Measurements from ENCODE around the gene C19orf33.

Gene C19orf33

GRCh38 chr19:38323291-38323690 lies 19.2 kb downstream of the C19orf33 start:
- TF ChIP-seq FOXP2 (optimal IDR thresholded peaks at IDR 0.05; ENCODE audit: borderline replicate concordance, extremely low read depth, extremely low read length, insufficient read depth) (no peak), REST (IDR thresholded peaks at IDR 0.05; ENCODE audit: insufficient read depth in 1 of 2, low read depth in 2 of 2, low read length in 2 of 2) (no peak), TAF1 (IDR thresholded peaks at IDR 0.05; ENCODE audit: borderline replicate concordance, insufficient read depth, low read length) (no peak), POLR2AphosphoS5 (IDR thresholded peaks at IDR 0.05; ENCODE audit: low read depth, low read length) (no peak), SIN3A (IDR thresholded peaks at IDR 0.05; ENCODE audit: borderline replicate concordance, insufficient read depth, low read length) (no peak)

- TF ChIP-seq FOXP2 (optimal IDR thresholded peaks at IDR 0.05; ENCODE audit: borderline replicate concordance, extremely low read depth, extremely low read length, insufficient read depth) (no peak), POLR2AphosphoS5 (IDR thresholded peaks at IDR 0.05; ENCODE audit: low read depth, low read length) (no peak), REST (IDR thresholded peaks at IDR 0.05; ENCODE audit: insufficient read depth in 1 of 2, low read depth in 2 of 2, low read length in 2 of 2) (no peak), TAF1 (IDR thresholded peaks at IDR 0.05; ENCODE audit: borderline replicate concordance, insufficient read depth, low read length) (no peak), SIN3A (IDR thresholded peaks at IDR 0.05; ENCODE audit: borderline replicate concordance, insufficient read depth, low read length) (no peak)
These were observed 20.4 kb downstream of the C19orf33 start for GRCh38 chr19:38324431-38324830.

GRCh38 chr19:38326591-38326990 lies 22.5 kb downstream of the C19orf33 start:
- no peak for TF ChIP-seq POLR2AphosphoS5 (IDR thresholded peaks at IDR 0.05; ENCODE audit: low read depth, low read length)
- TF ChIP-seq SIN3A (IDR thresholded peaks at IDR 0.05; ENCODE audit: borderline replicate concordance, insufficient read depth, low read length): no peak
- TF ChIP-seq FOXP2 (optimal IDR thresholded peaks at IDR 0.05; ENCODE audit: borderline replicate concordance, extremely low read depth, extremely low read length, insufficient read depth): no peak
- TF ChIP-seq TAF1 (IDR thresholded peaks at IDR 0.05; ENCODE audit: borderline replicate concordance, insufficient read depth, low read length): no peak
- no peak for TF ChIP-seq REST (IDR thresholded peaks at IDR 0.05; ENCODE audit: insufficient read depth in 1 of 2, low read depth in 2 of 2, low read length in 2 of 2)

GRCh38 chr19:38329651-38330050 lies 25.6 kb downstream of the C19orf33 start:
- TF ChIP-seq FOXP2 (optimal IDR thresholded peaks at IDR 0.05; ENCODE audit: borderline replicate concordance, extremely low read depth, extremely low read length, insufficient read depth) (no peak), POLR2AphosphoS5 (IDR thresholded peaks at IDR 0.05; ENCODE audit: low read depth, low read length) (no peak), REST (IDR thresholded peaks at IDR 0.05; ENCODE audit: insufficient read depth in 1 of 2, low read depth in 2 of 2, low read length in 2 of 2) (no peak), SIN3A (IDR thresholded peaks at IDR 0.05; ENCODE audit: borderline replicate concordance, insufficient read depth, low read length) (no peak), TAF1 (IDR thresholded peaks at IDR 0.05; ENCODE audit: borderline replicate concordance, insufficient read depth, low read length) (no peak)

GRCh38 chr19:38331728-38332127 lies 27.7 kb downstream of the C19orf33 start:
- TF ChIP-seq TAF1 (IDR thresholded peaks at IDR 0.05; ENCODE audit: borderline replicate concordance, insufficient read depth, low read length) (no peak), SIN3A (IDR thresholded peaks at IDR 0.05; ENCODE audit: borderline replicate concordance, insufficient read depth, low read length) (no peak), POLR2AphosphoS5 (IDR thresholded peaks at IDR 0.05; ENCODE audit: low read depth, low read length) (no peak), REST (IDR thresholded peaks at IDR 0.05; ENCODE audit: insufficient read depth in 1 of 2, low read depth in 2 of 2, low read length in 2 of 2) (no peak), FOXP2 (optimal IDR thresholded peaks at IDR 0.05; ENCODE audit: borderline replicate concordance, extremely low read depth, extremely low read length, insufficient read depth) (no peak)
